ENCODE data around the gene KCNMA1.

GRCh38 chr10:77622889-77623291, 14.7 kb downstream of the KCNMA1 start:
- no peak for TF ChIP-seq MAX (IDR thresholded peaks at IDR 0.05; ENCODE audit: low read depth, low read length)
- TF ChIP-seq CTCF (IDR thresholded peaks at IDR 0.05; ENCODE audit: low read depth, low read length) = no peak
- no peak for TF ChIP-seq POLR2A (IDR thresholded peaks at IDR 0.05; ENCODE audit: extremely low read depth, insufficient read length)

Measured in NB4 (cell line).